Smooth muscle cell (in vitro differentiated cells): ENCODE results near the gene ZNF680. TPM values are rescaled to one million over a fixed set of nuclear protein-coding genes. Genes with fewer than 3 reads are reported as not detected.

Source experiments
- DNase-seq: peaks from one replicate; lab custom pipeline; 2025; ENCODE audit not compliant: unreplicated experiment; lab: John Stamatoyannopoulos, UW
- H2AFZ ChIP-seq: fragments of 200-600 bp; sonication (generic); 2 replicates; pipeline ENCODE4 v1.6.0; 2016; ENCODE audit warnings: antibody characterized with exemption, low read depth, mild to moderate bottlenecking
- H3F3A ChIP-seq: fragments of 200-600 bp; sonication (generic); 2 replicates; pipeline ENCODE4 v1.6.0; 2017; ENCODE audit warnings: antibody characterized with exemption, low read depth
- H3K27ac ChIP-seq: fragments of 200-600 bp; sonication (generic); 2 replicates; pipeline ENCODE4 v1.5.1; 2016; ENCODE audit warnings: low read depth, mild to moderate bottlenecking
- H3K27me3 ChIP-seq: fragments of 200-600 bp; sonication (generic); 2 replicates; pipeline ENCODE4 v1.6.1; 2016; ENCODE audit warnings: low read depth, mild to moderate bottlenecking
- H3K36me3 ChIP-seq: fragments of 200-600 bp; sonication (generic); 2 replicates; pipeline ENCODE4 v1.5.1; 2016; ENCODE audit warnings: low read depth
- H3K4me1 ChIP-seq: fragments of 200-600 bp; sonication (generic); 2 replicates; pipeline ENCODE4 v1.5.1; 2016; ENCODE audit warnings: low read depth
- H3K4me2 ChIP-seq: fragments of 200-600 bp; sonication (generic); 2 replicates; pipeline ENCODE4 v1.6.0; 2016; ENCODE audit warnings: mild to moderate bottlenecking
- H3K4me3 ChIP-seq: fragments of 200-600 bp; sonication (generic); 2 replicates; pipeline ENCODE4 v1.5.1; 2016; ENCODE audit warnings: mild to moderate bottlenecking
- H3K79me2 ChIP-seq: fragments of 200-600 bp; sonication (generic); 2 replicates; pipeline ENCODE4 v1.6.0; 2016; ENCODE audit warnings: low read depth, mild to moderate bottlenecking
- H3K9ac ChIP-seq: fragments of 200-600 bp; sonication (generic); 2 replicates; pipeline ENCODE4 v1.6.0; 2016; ENCODE audit warnings: low read depth
- H3K9me3 ChIP-seq: fragments of 200-600 bp; sonication (generic); replicated peaks from 2 replicates; pipeline ENCODE4 v1.5.1; 2016; ENCODE audit warnings: low read depth
- H4K20me1 ChIP-seq: fragments of 200-600 bp; sonication (generic); 2 replicates; pipeline ENCODE4 v1.6.0; 2016; ENCODE audit warnings: low read depth
- WGBS: methylation state at CpG from one replicate; pipeline ENCODE4 v1.1.7; 2016; ENCODE audit warnings: low lambda C conversion rate; 5-methylcytosine and 5-hydroxymethylcytosine counted together
- polyA plus RNA-seq: library from polyadenylated mRNA; unstranded; fragments of >200 nt; fragmentation: Nextera tagmentation; extraction: Ambion mirVana; gene quantifications from 2 replicates; pipeline ENCODE4 v1.2.1, GENCODE V29; 2016
- total RNA-seq: library from RNA; depleted of rRNA; stranded (reverse); fragments of >200 nt; gene quantifications from 2 replicates; pipeline ENCODE4 v1.2.3, GENCODE V29; 2014
- TF ChIP-seq, protein P1 (sequence below): fragments of 200-600 bp; sonication (generic); IDR thresholded peaks from 2 replicates; pipeline ENCODE4 v1.5.1; 2017; ENCODE audit warnings: borderline replicate concordance, mild to moderate bottlenecking, antibody characterized with exemption; ENCODE audit not compliant: insufficient read depth, poor library complexity, severe bottlenecking

Gene ZNF680
- total and polyA plus RNA-seq, 2 experiments from 2014 or later = not detected

GRCh38 chr7:64608116-64608910 lies 45.4 kb upstream of the ZNF680 start:
- Histone ChIP-seq H3K27ac (no peak overlapping the region), H3K4me1 (no peaks in the 10 kb centered on the region), H3K36me3 (no peaks in the 10 kb centered on the region), H3K9me3 (no peaks in the 10 kb centered on the region), H3F3A (no peaks in the 10 kb centered on the region), H3K4me3 (no peak overlapping the region), H2AFZ (no peak overlapping the region), H4K20me1 (no peaks in the 10 kb centered on the region), H3K9ac (no peak overlapping the region), H3K4me2 (no peak overlapping the region), H3K79me2 (no peaks in the 10 kb centered on the region), H3K27me3 (no peaks in the 10 kb centered on the region)
- no peak for DNase-seq
- TF ChIP-seq, protein P1, sequence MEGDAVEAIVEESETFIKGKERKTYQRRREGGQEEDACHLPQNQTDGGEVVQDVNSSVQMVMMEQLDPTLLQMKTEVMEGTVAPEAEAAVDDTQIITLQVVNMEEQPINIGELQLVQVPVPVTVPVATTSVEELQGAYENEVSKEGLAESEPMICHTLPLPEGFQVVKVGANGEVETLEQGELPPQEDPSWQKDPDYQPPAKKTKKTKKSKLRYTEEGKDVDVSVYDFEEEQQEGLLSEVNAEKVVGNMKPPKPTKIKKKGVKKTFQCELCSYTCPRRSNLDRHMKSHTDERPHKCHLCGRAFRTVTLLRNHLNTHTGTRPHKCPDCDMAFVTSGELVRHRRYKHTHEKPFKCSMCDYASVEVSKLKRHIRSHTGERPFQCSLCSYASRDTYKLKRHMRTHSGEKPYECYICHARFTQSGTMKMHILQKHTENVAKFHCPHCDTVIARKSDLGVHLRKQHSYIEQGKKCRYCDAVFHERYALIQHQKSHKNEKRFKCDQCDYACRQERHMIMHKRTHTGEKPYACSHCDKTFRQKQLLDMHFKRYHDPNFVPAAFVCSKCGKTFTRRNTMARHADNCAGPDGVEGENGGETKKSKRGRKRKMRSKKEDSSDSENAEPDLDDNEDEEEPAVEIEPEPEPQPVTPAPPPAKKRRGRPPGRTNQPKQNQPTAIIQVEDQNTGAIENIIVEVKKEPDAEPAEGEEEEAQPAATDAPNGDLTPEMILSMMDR = no peak
- WGBS = 73% methylated on average over 6 of the region's 6 CpGs

DNA sequence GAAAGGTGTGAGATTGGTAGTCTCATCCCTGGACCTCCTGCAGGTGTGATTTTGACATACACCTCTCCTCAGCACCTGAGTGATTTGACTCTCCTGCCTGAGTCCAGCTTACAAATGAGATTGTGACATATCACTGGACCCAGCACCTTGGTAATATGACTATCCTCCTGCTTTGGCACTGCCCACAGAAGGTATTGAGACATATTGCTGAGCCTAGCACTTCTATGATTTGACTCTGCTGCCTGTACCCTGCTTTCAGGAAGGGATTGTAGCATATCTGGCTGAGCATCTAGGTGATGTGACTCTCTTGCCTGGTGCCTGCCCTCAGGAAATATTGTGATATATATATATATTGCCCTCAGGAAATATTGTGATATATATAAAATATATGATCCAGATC lies 43.5 kb upstream of the ZNF680 start:
- no peak overlapping the region for H3K9ac ChIP-seq
- H3K79me2 ChIP-seq = no peaks in the 10 kb centered on the region
- no peaks in the 10 kb centered on the region for H3K4me1 ChIP-seq
- H3K27me3 ChIP-seq = no peaks in the 10 kb centered on the region
- H4K20me1 ChIP-seq = no peaks in the 10 kb centered on the region
- no peak for DNase-seq
- no peak overlapping the region for H3K27ac ChIP-seq
- no peaks in the 10 kb centered on the region for H3K36me3 ChIP-seq
- H3K4me3 ChIP-seq = no peak overlapping the region
- H3K9me3 ChIP-seq = peaks cover under 1% of the 10 kb centered on the region
- no peak overlapping the region for H3K4me2 ChIP-seq
- H3F3A ChIP-seq = no peaks in the 10 kb centered on the region
- TF ChIP-seq, protein P1 = no peak
- H2AFZ ChIP-seq = no peak overlapping the region

DNA sequence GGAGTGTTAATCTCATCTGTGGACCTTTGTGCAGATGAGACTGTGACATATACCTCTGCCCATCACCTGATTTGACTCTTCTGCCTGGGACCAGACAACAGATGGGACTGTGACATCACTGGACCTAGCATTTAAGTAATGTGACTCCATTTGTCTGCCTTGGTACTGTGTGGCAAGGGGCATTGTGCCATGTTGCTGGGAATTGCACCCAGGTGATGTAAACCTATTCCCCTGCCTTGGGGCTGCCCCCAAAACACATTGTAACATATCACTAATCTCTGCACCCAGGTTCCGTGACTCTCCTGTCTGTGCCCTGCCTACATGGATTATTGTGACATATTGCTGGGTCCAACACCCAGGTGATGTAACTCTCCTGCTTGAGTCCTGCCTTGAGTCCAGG lies 40.4 kb upstream of the ZNF680 start:
- Histone ChIP-seq H2AFZ (no peak overlapping the region), H4K20me1 (no peaks in the 10 kb centered on the region), H3K9ac (no peak overlapping the region), H3K36me3 (no peaks in the 10 kb centered on the region), H3K27me3 (no peaks in the 10 kb centered on the region), H3F3A (no peaks in the 10 kb centered on the region), H3K79me2 (no peaks in the 10 kb centered on the region), H3K4me2 (no peak overlapping the region), H3K4me1 (no peaks in the 10 kb centered on the region), H3K4me3 (no peak overlapping the region), H3K27ac (no peak overlapping the region), H3K9me3 (peaks cover 2% of the 10 kb centered on the region)
- DNase-seq = no peak
- TF ChIP-seq, protein P1 = no peak
- WGBS = 73% methylated on average over 1 of the region's 1 CpG

DNA sequence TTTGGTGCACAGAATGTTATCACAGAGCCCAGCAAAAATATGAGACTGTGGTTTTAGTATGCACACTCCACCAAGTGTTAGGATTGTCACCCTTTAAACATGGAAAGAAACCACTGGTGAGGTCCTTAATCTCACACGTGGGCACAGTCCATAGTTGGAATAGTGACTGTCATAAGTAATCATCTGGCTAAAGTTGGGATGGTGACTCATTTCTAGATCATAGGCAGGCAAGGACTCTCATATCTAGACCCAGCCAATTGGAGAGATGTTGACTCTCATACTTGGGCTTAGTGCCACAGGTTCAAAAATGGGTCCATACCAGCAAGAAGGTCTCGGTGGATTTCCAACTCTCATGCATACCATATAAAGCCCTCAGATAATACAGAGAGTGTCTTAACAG lies 39.6 kb upstream of the ZNF680 start:
- 53% methylated on average over 2 of the region's 2 CpGs for WGBS
- DNase-seq = no peak

More for the DNA sequence above, 39.6 kb upstream of the ZNF680 start:
- Histone ChIP-seq H3K4me3 (no peak overlapping the region), H4K20me1 (no peaks in the 10 kb centered on the region), H3K9ac (no peak overlapping the region), H3K4me1 (no peaks in the 10 kb centered on the region), H3F3A (no peaks in the 10 kb centered on the region), H3K4me2 (no peak overlapping the region), H3K36me3 (no peaks in the 10 kb centered on the region), H3K9me3 (peaks cover 2% of the 10 kb centered on the region), H3K27me3 (no peaks in the 10 kb centered on the region), H2AFZ (no peak overlapping the region), H3K27ac (no peak overlapping the region), H3K79me2 (no peaks in the 10 kb centered on the region)
- TF ChIP-seq, protein P1 = no peak
